CD4-positive, alpha-beta T cell treated with Interleukin-6 for 4 hours (primary cell): Measurements from ENCODE around the gene FARP1.

Experiments used
- DNase-seq: peaks from one replicate; pipeline ENCODE4 v3.0.0-alpha.2; 2020; ENCODE audit warnings: mixed read lengths

FARP1 gene

GRCh38 chr13:98233127-98233526 is 90.2 kb downstream of the FARP1 start:
- DNase-seq: no peak

GRCh38 chr13:98234348-98234747 is 91.5 kb downstream of the FARP1 start:
- no peak for DNase-seq

- DNase-seq: no peak
Measured at GRCh38 chr13:98236197-98236596, 93.3 kb downstream of the FARP1 start.

GRCh38 chr13:98237331-98237730 is 94.4 kb downstream of the FARP1 start:
- DNase-seq: no peak

- DNase-seq: no peak
Measured at GRCh38 chr13:98239162-98240076, 96.5 kb downstream of the FARP1 start.

- DNase-seq: no peak
Measured at GRCh38 chr13:98240135-98240534, 97.2 kb downstream of the FARP1 start.

- no peak for DNase-seq
Measured at GRCh38 chr13:98240974-98241373, 98.1 kb downstream of the FARP1 start.

- DNase-seq: no peak
Measured at GRCh38 chr13:98241976-98242375, 99.1 kb downstream of the FARP1 start.

- DNase-seq: no peak
Measured at GRCh38 chr13:98242403-98242802, 99.5 kb downstream of the FARP1 start.

- no peak for DNase-seq
Measured at GRCh38 chr13:98243929-98244272, 101.0 kb downstream of the FARP1 start.

- no peak for DNase-seq
Measured at GRCh38 chr13:98246538-98247172, 103.8 kb downstream of the FARP1 start.

- DNase-seq: no peak
Measured at GRCh38 chr13:98251708-98252107, 108.8 kb downstream of the FARP1 start.

GRCh38 chr13:98252931-98253470 is 110.1 kb downstream of the FARP1 start:
- no peak for DNase-seq

- no peak for DNase-seq
Measured at GRCh38 chr13:98253526-98253925, 110.6 kb downstream of the FARP1 start.

GRCh38 chr13:98254513-98254912 is 111.6 kb downstream of the FARP1 start:
- no peak for DNase-seq

GRCh38 chr13:98258226-98258625 is 115.3 kb downstream of the FARP1 start:
- no peak for DNase-seq

- no peak for DNase-seq
Measured at GRCh38 chr13:98260357-98261164, 117.7 kb downstream of the FARP1 start.

- no peak for DNase-seq
Measured at GRCh38 chr13:98261165-98261702, 118.3 kb downstream of the FARP1 start.

- no peak for DNase-seq
Measured at GRCh38 chr13:98262292-98262691, 119.4 kb downstream of the FARP1 start.

- DNase-seq: no peak
Measured at GRCh38 chr13:98263841-98264240, 120.9 kb downstream of the FARP1 start.

GRCh38 chr13:98264877-98265276 is 122.0 kb downstream of the FARP1 start:
- no peak for DNase-seq

GRCh38 chr13:98265692-98266551 is 123.0 kb downstream of the FARP1 start:
- no peak for DNase-seq
